Activated CD8-positive, alpha-beta T cell treated with anti-CD3 and anti-CD28 coated beads for 36 hours (primary cell): ENCODE results near the gene GNG2. TPM values are rescaled to one million over a fixed set of nuclear protein-coding genes. Genes with fewer than 3 reads are reported as not detected.

ENCODE experiments used
- ATAC-seq: fragments of 200-7000 bp; cut with Tn5 transposase; one replicate; pipeline ENCODE4 v1.10.0; 2021; ENCODE audit warnings: mild to moderate bottlenecking, moderate library complexity
- CTCF ChIA-PET: fragments of 350-600 bp; sonication (Branson Sonifier 250); formaldehyde crosslinking; loops from one replicate; lab custom pipeline; 2021; ENCODE audit warnings: antibody characterized with exemption; lab: Charles Lee
- POLR2A ChIA-PET: fragments of 350-600 bp; sonication (Branson Sonifier 250); formaldehyde crosslinking; loops from one replicate; lab custom pipeline; 2021; ENCODE audit warnings: antibody characterized with exemption; lab: Charles Lee
- DNase-seq: peaks from one replicate; pipeline ENCODE4 v3.0.0-alpha.2; 2020
- H3K27ac Mint-ChIP-seq: one replicate; pipeline ENCODE4 v1.8.0; 2021; ENCODE audit warnings: mild to moderate bottlenecking, mixed read lengths
- H3K27me3 Mint-ChIP-seq: one replicate; pipeline ENCODE4 v1.8.0; 2021; ENCODE audit warnings: mixed read lengths
- H3K36me3 Mint-ChIP-seq: one replicate; pipeline ENCODE4 v1.8.0; 2021; ENCODE audit warnings: low read depth, mixed read lengths
- H3K4me1 Mint-ChIP-seq: one replicate; pipeline ENCODE4 v1.8.0; 2021; ENCODE audit warnings: low read depth, mixed read lengths
- H3K4me3 Mint-ChIP-seq: one replicate; pipeline ENCODE4 v1.8.0; 2021; ENCODE audit warnings: mild to moderate bottlenecking, moderate library complexity, mixed read lengths
- H3K9me3 Mint-ChIP-seq: one replicate; pipeline ENCODE4 v1.8.0; 2021; ENCODE audit warnings: mixed read lengths
- intact Hi-C: fragments of 100-400 bp; cut with micrococcal nuclease; formaldehyde crosslinking; loops from one replicate; pipeline ENCODE4 v1.10.0; 2022
- total RNA-seq, 2 experiments: library from RNA; stranded (reverse); gene quantifications; one replicate each; pipeline ENCODE4 v1.2.3, GENCODE V29; 2021
- TF ChIP-seq, protein P1 (sequence below): fragments of 200-600 bp; IDR thresholded peaks from one replicate; pipeline ENCODE4 v1.8.0; 2022; ENCODE audit warnings: antibody characterized with exemption, mild to moderate bottlenecking

GNG2 gene
- total RNA-seq, 2 experiments from 2014 or later = 174 to 184 TPM

DNA sequence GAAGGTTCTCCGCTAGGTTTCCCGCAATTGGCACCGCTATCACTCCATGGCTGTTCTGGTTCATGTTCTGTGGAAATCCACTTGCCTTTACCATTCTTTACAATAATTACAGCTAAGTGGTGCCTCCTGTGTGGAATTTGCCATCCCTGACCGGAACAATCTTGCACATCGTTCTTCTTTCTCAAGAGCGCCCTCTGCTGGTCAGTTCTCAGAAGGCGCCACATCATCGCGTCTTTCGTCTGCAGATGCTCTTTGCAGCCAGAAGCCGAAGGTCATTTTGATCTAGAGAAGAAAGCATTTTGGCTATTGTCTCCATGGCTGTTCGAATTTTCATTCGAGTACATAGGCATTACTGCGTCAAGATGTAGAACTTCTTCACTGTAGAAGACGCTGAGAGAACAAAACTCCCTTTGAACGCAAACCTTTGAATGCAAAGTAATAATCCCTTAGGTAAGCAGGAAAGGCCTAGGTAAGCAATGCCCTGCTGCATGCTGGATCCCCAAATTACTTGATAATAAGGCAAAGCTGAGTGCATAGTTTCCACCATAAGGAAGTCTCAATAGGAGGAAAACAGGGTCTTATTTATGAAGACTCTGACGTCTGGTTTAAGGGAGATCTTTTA lies 118.8 kb downstream of the GNG2 start:
- POLR2A ChIA-PET = interaction anchor here (1.0 kb wide), 1 partner anchor 133 kb away, joined by 3 read pairs; no protein-coding TSS in a partner anchor
- H3K27me3 Mint-ChIP-seq = no peaks in the 10 kb centered on the region
- DNase-seq (peak; percentile 90), ATAC-seq (peak; percentile 70)
- no peak overlapping the region for H3K27ac Mint-ChIP-seq
- H3K36me3 Mint-ChIP-seq = no peaks in the 10 kb centered on the region
- intact Hi-C loops = no loop called here
- TF ChIP-seq, protein P1, sequence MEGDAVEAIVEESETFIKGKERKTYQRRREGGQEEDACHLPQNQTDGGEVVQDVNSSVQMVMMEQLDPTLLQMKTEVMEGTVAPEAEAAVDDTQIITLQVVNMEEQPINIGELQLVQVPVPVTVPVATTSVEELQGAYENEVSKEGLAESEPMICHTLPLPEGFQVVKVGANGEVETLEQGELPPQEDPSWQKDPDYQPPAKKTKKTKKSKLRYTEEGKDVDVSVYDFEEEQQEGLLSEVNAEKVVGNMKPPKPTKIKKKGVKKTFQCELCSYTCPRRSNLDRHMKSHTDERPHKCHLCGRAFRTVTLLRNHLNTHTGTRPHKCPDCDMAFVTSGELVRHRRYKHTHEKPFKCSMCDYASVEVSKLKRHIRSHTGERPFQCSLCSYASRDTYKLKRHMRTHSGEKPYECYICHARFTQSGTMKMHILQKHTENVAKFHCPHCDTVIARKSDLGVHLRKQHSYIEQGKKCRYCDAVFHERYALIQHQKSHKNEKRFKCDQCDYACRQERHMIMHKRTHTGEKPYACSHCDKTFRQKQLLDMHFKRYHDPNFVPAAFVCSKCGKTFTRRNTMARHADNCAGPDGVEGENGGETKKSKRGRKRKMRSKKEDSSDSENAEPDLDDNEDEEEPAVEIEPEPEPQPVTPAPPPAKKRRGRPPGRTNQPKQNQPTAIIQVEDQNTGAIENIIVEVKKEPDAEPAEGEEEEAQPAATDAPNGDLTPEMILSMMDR = peak; percentile 96
- CTCF ChIA-PET = interaction anchor here (0.5 to 7.4 kb wide), 64 partner anchors 9 to 696 kb away, joined by 3 to 99 read pairs (median 4); partner anchors contain the start of genes GNG2, NID2 and RTRAF
- no peak overlapping the region for H3K4me3 Mint-ChIP-seq
- no peaks in the 10 kb centered on the region for H3K9me3 Mint-ChIP-seq
- peaks cover 7% of the 10 kb centered on the region for H3K4me1 Mint-ChIP-seq

DNA sequence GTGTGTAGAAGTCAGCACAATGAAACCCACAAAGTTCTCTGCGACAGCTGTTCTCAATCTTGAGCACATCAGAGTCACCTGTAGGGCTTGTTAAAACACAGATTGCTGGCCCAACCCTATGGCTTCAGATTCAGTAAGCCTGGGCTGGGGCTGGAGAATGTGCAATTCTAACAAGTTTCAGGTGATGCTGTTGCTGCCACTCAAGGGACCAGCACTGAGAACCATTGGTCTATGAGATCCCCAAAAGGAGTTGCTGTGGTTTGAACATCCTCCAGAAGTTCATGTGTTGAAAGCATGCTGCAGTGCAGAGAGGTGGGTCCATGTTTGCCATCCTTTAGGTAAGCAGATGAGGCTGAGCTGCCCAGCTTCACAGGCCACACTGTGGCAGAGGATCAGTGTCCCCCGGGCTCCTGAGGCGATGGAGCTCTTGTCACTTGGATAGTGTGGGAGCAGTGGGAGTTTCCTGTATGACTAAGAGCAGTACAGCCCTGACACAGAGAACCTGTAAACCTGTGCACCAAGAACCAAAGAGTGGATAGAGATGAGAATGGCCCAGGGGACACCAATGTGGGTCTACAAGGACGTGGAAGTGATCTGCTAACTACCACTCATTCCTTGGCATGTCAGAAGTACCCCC lies 120.9 kb downstream of the GNG2 start:
- peak; percentile 53 for ATAC-seq
- intact Hi-C loops = loop anchor here (5.0 kb wide), 1 partner anchor 134 kb away; no protein-coding TSS in a partner anchor
- TF ChIP-seq, protein P1 = no peak
- peaks cover 7% of the 10 kb centered on the region for H3K4me1 Mint-ChIP-seq
- no peaks in the 10 kb centered on the region for H3K27me3 Mint-ChIP-seq
- H3K36me3 Mint-ChIP-seq = no peaks in the 10 kb centered on the region
- H3K4me3 Mint-ChIP-seq = no peak overlapping the region
- no peaks in the 10 kb centered on the region for H3K9me3 Mint-ChIP-seq
- CTCF ChIA-PET = interaction anchor here (1.4 to 7.4 kb wide), 6 partner anchors 12 to 203 kb away, joined by 3 to 99 read pairs (median 19); partner anchors contain the start of gene GNG2
- POLR2A ChIA-PET = interaction anchor here (1.0 to 1.8 kb wide), 2 partner anchors 9 to 79 kb away, joined by 3 to 5 read pairs; no protein-coding TSS in a partner anchor
- H3K27ac Mint-ChIP-seq = no peak overlapping the region
- DNase-seq = no peak

DNA sequence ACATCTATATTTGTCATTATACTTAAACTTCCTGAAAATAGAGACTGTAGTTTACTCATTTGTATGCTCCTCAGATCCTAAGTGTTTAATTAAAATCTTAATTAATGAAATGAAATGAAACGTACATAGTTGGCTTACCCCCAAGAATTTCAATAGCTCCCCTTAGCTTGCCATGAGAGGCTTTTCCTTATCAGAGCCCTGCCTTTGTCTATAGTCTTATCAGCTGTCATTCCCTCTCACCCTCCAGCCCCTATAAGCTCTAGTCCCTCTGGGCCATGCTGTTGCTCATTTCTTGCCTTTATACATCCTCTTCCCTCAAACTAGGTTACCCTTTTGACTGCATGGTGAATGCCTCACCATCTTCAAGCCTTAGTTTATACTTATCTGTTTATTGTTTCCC lies 127.8 kb downstream of the GNG2 start:
- Mint-ChIP-seq H3K27me3 (no peaks in the 10 kb centered on the region), H3K9me3 (no peaks in the 10 kb centered on the region), H3K4me3 (peak overlapping the region; percentile 87), H3K4me1 (peaks cover 24% of the 10 kb centered on the region), H3K36me3 (peaks cover 19% of the 10 kb centered on the region), H3K27ac (peak overlapping the region; percentile 94)
- TF ChIP-seq, protein P1 = no peak
- no peak for ATAC-seq
- intact Hi-C loops = no loop called here
- CTCF ChIA-PET = interaction anchor here (1.1 to 1.2 kb wide), 2 partner anchors 8 to 10 kb away, joined by 5 to 6 read pairs; no protein-coding TSS in a partner anchor
- DNase-seq = no peak
- POLR2A ChIA-PET = no interaction called here

DNA sequence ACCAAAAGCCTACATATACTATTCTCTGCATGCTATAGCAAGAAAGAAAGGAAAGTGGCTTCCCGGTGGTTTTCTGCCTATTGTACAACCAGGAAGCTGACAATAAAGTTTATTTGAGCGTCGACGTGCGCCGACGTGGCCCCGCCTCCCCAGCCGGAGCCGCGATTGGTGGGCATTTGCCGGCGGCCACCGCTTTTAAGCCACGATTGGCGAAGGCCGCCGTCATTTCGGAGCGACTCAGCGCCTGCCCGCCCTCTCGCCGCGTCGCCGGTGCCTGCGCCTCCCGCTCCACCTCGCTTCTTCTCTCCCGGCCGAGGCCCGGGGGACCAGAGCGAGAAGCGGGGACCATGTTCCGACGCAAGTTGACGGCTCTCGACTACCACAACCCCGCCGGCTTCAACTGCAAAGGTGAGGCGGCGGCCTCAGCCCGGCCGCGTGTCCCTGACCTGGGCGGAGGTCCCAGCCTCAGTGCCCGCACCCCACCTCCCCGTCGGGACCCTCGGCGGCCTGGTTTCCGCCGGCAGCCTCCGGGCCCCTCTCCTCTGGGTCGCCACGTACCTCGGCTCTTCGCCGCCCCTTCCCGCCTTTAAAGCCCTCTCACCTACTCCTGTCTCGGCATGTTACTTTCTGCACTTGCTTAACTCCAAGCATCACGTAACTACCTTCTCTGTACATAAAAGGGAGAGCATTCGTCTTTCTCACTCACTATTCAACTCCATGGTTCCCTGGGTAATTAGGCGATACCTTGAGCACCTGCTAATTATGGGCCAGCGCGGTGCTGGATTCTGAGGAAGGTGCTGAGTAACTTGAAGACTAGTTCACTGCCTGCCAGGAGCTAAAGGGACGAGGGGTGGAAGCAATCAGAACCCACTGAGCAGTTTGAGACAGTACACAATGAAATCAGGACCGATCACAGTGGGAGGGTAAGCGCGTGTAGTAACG lies 129.2 kb downstream of the GNG2 start, which contains the start of gene RTRAF:
Gene RTRAF, plus strand, starts transcription at position 254 of the 942 bp plus-strand sequence. Its CDS starts 94 bp downstream, at position 348.
- TF ChIP-seq, protein P1 = no peak
- intact Hi-C loops = no loop called here
- Mint-ChIP-seq H3K4me1 (peaks cover 35% of the 10 kb centered on the region), H3K27ac (peak within 1 kb of the TSS; percentile 94), H3K9me3 (no peaks in the 10 kb centered on the region), H3K36me3 (peaks cover 27% of the 10 kb centered on the region), H3K27me3 (no peaks in the 10 kb centered on the region), H3K4me3 (peak within 1 kb of the TSS; percentile 87)
- CTCF ChIA-PET = interaction anchor here (1.7 kb wide), 1 partner anchor 11 kb away, joined by 8 read pairs; no protein-coding TSS in a partner anchor
- POLR2A ChIA-PET = interaction anchor here (1.1 to 1.2 kb wide), 2 partner anchors 9 to 128 kb away, joined by 3 to 5 read pairs; no protein-coding TSS in a partner anchor
- DNase-seq (peak; percentile 94), ATAC-seq (peak; percentile 96)
